CD14-positive monocyte (primary cell): ENCODE measurements around the gene DRC3. TPM values are rescaled to one million over a fixed set of nuclear protein-coding genes. Genes with fewer than 3 reads are reported as not detected.

Source experiments
- DNase-seq, 3 donors: peaks; one replicate each; pipeline ENCODE4 v3.0.0-alpha.2; 2011 to 2022
- H2AFZ ChIP-seq: 2 replicates; pipeline ENCODE4 v1.6.0; 2012; ENCODE audit warnings: mild to moderate bottlenecking, low read depth, low read length, inconsistent platforms; ENCODE audit not compliant: insufficient read depth, poor library complexity, severe bottlenecking
- H3K27ac ChIP-seq, 2 donors: 1 replicate in 1 of 2; 2 replicates in 1 of 2; pipeline ENCODE4 v1.5.1; 2012 to 2013; ENCODE audit warnings: low read length in 2 of 2, control low read depth in 1 of 2, inconsistent platforms in 1 of 2, low read depth in 1 of 2, mild to moderate bottlenecking in 1 of 2
- H3K27me3 ChIP-seq, 2 donors: one replicate each; pipeline versions ENCODE4 v1.6.0 to v1.6.1; 2011 to 2013; ENCODE audit warnings: low read length in 2 of 2; ENCODE audit not compliant: control insufficient read depth in 2 of 2, insufficient read depth in 2 of 2
- H3K36me3 ChIP-seq, 2 donors: replicated peaks in 1 of 2; 1 replicate in 1 of 2; 2 replicates in 1 of 2; pipeline versions ENCODE4 v1.5.1 to v1.6.1; 2012 to 2013; ENCODE audit warnings: low read length in 2 of 2, control low read depth in 1 of 2, inconsistent platforms in 1 of 2, mild to moderate bottlenecking in 1 of 2; ENCODE audit not compliant: insufficient read depth in 2 of 2, control insufficient read depth in 1 of 2
- H3K4me1 ChIP-seq, 2 donors: 1 replicate in 1 of 2; 2 replicates in 1 of 2; pipeline versions ENCODE4 v1.5.1 to v1.6.1; 2012 to 2013; ENCODE audit warnings: low read length in 2 of 2, control low read depth in 1 of 2, inconsistent platforms in 1 of 2, mild to moderate bottlenecking in 1 of 2, moderate library complexity in 1 of 2; ENCODE audit not compliant: insufficient read depth in 2 of 2, control insufficient read depth in 1 of 2
- H3K4me2 ChIP-seq: replicated peaks from 2 replicates; pipeline ENCODE3; 2012; ENCODE audit warnings: low read length, moderate library complexity, mild to moderate bottlenecking; ENCODE audit not compliant: poor library complexity, severe bottlenecking; ENCODE audit errors: extremely low read depth
- H3K4me3 ChIP-seq, 3 experiments: fragments of 200-600 bp in 1 of 3; sonication (generic) in 1 of 3; replicated peaks in 1 of 3; 1 replicate in 2 of 3; 2 replicates in 1 of 3; pipeline ENCODE4 v1.5.1; 2011 to 2013; ENCODE audit warnings: low read length in 3 of 3, mild to moderate bottlenecking in 3 of 3, control low read depth in 2 of 3, low read depth in 2 of 3, inconsistent platforms in 1 of 3, moderate library complexity in 1 of 3
- H3K79me2 ChIP-seq: 2 replicates; pipeline ENCODE4 v1.6.0; 2012; ENCODE audit warnings: mild to moderate bottlenecking, control low read depth, inconsistent platforms, low read length, moderate library complexity; ENCODE audit not compliant: insufficient read depth
- H3K9ac ChIP-seq: 2 replicates; pipeline ENCODE4 v1.6.0; 2017; ENCODE audit warnings: low read length, mild to moderate bottlenecking; ENCODE audit not compliant: insufficient read depth, poor library complexity, severe bottlenecking
- H3K9me3 ChIP-seq, 2 donors: replicated peaks in 1 of 2; 1 replicate in 1 of 2; 2 replicates in 1 of 2; pipeline versions ENCODE4 v1.5.1 to v1.6.1; 2012 to 2013; ENCODE audit warnings: low read length in 2 of 2, control low read depth in 1 of 2; ENCODE audit not compliant: control insufficient read depth in 1 of 2, insufficient read depth in 1 of 2
- H4K20me1 ChIP-seq: 2 replicates; pipeline ENCODE4 v1.6.0; 2012; ENCODE audit warnings: mild to moderate bottlenecking, low read length, control low read depth, moderate library complexity; ENCODE audit not compliant: insufficient read depth
- H3K27ac Mint-ChIP-seq, 7 donors: one replicate each; pipeline ENCODE4 v1.8.0; 2020; ENCODE audit warnings: mild to moderate bottlenecking in 7 of 7, mixed read lengths in 7 of 7, moderate library complexity in 6 of 7, inconsistent platforms in 2 of 7
- H3K27me3 Mint-ChIP-seq, 3 donors: one replicate each; pipeline ENCODE4 v1.8.0; 2021 to 2022; ENCODE audit warnings: low read depth in 3 of 3, mild to moderate bottlenecking in 3 of 3, mixed read lengths in 3 of 3, moderate library complexity in 3 of 3, inconsistent platforms in 1 of 3
- H3K36me3 Mint-ChIP-seq, 2 donors: one replicate each; pipeline ENCODE4 v1.8.0; 2020; ENCODE audit warnings: mixed read lengths in 2 of 2, inconsistent platforms in 1 of 2, mild to moderate bottlenecking in 1 of 2
- H3K4me1 Mint-ChIP-seq: one replicate; pipeline ENCODE4 v1.8.0; 2020; ENCODE audit warnings: mild to moderate bottlenecking, mixed read lengths
- H3K4me3 Mint-ChIP-seq, 2 donors: one replicate each; pipeline ENCODE4 v1.8.0; 2020; ENCODE audit warnings: mild to moderate bottlenecking in 2 of 2, mixed read lengths in 2 of 2, moderate library complexity in 1 of 2
- H3K9me3 Mint-ChIP-seq, 7 donors: one replicate each; pipeline ENCODE4 v1.8.0; 2020 to 2022; ENCODE audit warnings: mixed read lengths in 7 of 7, mild to moderate bottlenecking in 6 of 7, moderate library complexity in 6 of 7, inconsistent platforms in 2 of 7
- WGBS: methylation state at CpG from one replicate; pipeline ENCODE4 v1.1.5; 2013; ENCODE audit warnings: missing lambda C conversion rate; ENCODE audit not compliant: insufficient coverage; 5-methylcytosine and 5-hydroxymethylcytosine counted together
- intact Hi-C, 2 donors: fragments of 100-400 bp; cut with micrococcal nuclease; formaldehyde crosslinking; loops; one replicate each; pipeline versions ENCODE4 v1.15.0 to v1.15.1; 2023
- polyA plus RNA-seq, 3 donors: library from polyadenylated mRNA; depleted of rRNA in 1 of 3; unstranded in 2 of 3; stranded (reverse) in 1 of 3; fragments of 300-500 nt in 2 of 3; fragments of >200 nt in 1 of 3; fragmentation: Illumina TruSeq in 2 of 3; gene quantifications; 1 replicate in 2 of 3; 2 replicates in 1 of 3; pipeline ENCODE4 v1.2.3, GENCODE V29; 2012 to 2021
- TF ChIP-seq, protein P1 (sequence below): fragments of 200-600 bp; IDR thresholded peaks from one replicate; pipeline ENCODE4 v1.8.0; 2022; ENCODE audit warnings: antibody characterized with exemption, mild to moderate bottlenecking

The DRC3 gene
- polyA plus RNA-seq, 3 donors, result 0.23 to 0.58 (median 0.39) TPM

DNA sequence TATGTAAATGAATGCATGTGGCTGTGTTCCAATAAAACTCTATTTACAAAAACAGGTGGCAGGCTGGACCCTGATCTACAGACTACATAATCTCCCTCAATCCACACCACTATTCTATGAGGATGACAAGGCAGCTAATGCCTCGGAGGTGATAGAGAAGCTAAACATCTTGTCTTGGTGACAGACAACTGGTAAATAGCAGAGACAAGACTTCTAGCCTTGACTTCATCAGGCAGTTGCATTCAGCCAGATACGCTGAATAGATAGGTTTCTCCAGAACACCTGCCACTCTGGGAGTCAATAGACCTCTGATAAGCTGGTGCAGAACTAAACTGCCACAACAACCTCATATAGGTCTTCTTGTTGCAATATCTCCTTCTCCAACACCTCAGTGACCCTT is 63.0 kb downstream of the DRC3 start:
- intact Hi-C loops, result loop anchor here (5.0 to 10.0 kb wide), 5 partner anchors 147 to 353 kb away; partner anchors contain the start of genes ALKBH5 (in 1 of the 2) and RAI1 (in 1 of the 2)
- H3K4me3 Mint-ChIP-seq, result no peak overlapping the region
- H3K27ac Mint-ChIP-seq, result peak overlapping the region in 1 of 7 donors; percentile 49
- TF ChIP-seq, protein P1, sequence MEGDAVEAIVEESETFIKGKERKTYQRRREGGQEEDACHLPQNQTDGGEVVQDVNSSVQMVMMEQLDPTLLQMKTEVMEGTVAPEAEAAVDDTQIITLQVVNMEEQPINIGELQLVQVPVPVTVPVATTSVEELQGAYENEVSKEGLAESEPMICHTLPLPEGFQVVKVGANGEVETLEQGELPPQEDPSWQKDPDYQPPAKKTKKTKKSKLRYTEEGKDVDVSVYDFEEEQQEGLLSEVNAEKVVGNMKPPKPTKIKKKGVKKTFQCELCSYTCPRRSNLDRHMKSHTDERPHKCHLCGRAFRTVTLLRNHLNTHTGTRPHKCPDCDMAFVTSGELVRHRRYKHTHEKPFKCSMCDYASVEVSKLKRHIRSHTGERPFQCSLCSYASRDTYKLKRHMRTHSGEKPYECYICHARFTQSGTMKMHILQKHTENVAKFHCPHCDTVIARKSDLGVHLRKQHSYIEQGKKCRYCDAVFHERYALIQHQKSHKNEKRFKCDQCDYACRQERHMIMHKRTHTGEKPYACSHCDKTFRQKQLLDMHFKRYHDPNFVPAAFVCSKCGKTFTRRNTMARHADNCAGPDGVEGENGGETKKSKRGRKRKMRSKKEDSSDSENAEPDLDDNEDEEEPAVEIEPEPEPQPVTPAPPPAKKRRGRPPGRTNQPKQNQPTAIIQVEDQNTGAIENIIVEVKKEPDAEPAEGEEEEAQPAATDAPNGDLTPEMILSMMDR, result no peak
- WGBS, result 100% methylated on average over 2 of the region's 2 CpGs
- Histone ChIP-seq H3K4me3 (no peak overlapping the region), H3K79me2 (peaks cover 85% of the 10 kb centered on the region), H3K36me3 (peaks cover 0 to 8% of the 10 kb centered on the region in 2 donors), H3K27ac (no peak overlapping the region), H3K4me1 (peaks cover 44 to 58% of the 10 kb centered on the region in 2 donors), H3K9ac (no peak overlapping the region), H2AFZ (no peak overlapping the region), H4K20me1 (peaks cover 64% of the 10 kb centered on the region), H3K27me3 (no peaks in the 10 kb centered on the region), H3K9me3 (no peaks in the 10 kb centered on the region), H3K4me2 (no peak overlapping the region)
- H3K4me1 Mint-ChIP-seq, result peaks cover 56% of the 10 kb centered on the region
- peaks cover 2 to 17% of the 10 kb centered on the region in 2 donors for H3K36me3 Mint-ChIP-seq
- H3K27me3 Mint-ChIP-seq, result peaks cover 0 to 2% (median 0%) of the 10 kb centered on the region in 3 donors
- no peaks in the 10 kb centered on the region for H3K9me3 Mint-ChIP-seq
- no peak for DNase-seq

DNA sequence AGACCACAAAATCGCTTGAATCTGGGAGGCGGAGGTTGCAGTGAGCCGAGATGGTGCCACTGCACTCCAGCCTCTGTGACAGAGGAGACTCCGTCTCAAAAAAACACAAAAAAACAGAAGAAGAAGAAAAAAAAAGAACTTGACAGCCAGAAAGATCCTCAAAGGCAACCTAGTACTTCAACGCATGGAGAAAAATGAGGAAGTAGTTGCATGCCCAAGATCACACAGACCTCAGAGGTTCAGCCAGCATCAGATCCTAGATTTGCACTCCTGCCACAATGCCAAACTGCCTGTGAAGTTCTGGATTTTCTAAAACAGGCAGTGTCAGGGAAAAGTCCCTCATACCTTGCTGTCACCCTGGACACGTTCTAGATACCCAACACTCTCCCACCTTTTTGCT is 64.8 kb downstream of the DRC3 start:
- no peaks in the 10 kb centered on the region for H3K9me3 ChIP-seq
- peak overlapping the region; percentile 89 to 96 (median 93) for H3K27ac Mint-ChIP-seq
- H3K4me1 ChIP-seq, result peaks cover 43 to 52% of the 10 kb centered on the region in 2 donors
- peak overlapping the region; percentile 6 for H3K9ac ChIP-seq
- peaks cover 0 to 2% (median 0%) of the 10 kb centered on the region in 3 donors for H3K27me3 Mint-ChIP-seq
- peak overlapping the region in 2 of 3 experiments; percentile 63 to 98 for H3K4me3 ChIP-seq
- H4K20me1 ChIP-seq, result peaks cover 48% of the 10 kb centered on the region
- intact Hi-C loops, result loop anchor here (5.0 to 10.0 kb wide), 5 partner anchors 145 to 355 kb away; partner anchors contain the start of genes ALKBH5 (in 1 of the 2) and RAI1 (in 1 of the 2)
- H3K4me2 ChIP-seq, result peak overlapping the region; percentile 95
- H3K36me3 ChIP-seq, result peaks cover 0 to 8% of the 10 kb centered on the region in 2 donors
- no peaks in the 10 kb centered on the region for H3K9me3 Mint-ChIP-seq
- H3K79me2 ChIP-seq, result peaks cover 74% of the 10 kb centered on the region
- H3K4me3 Mint-ChIP-seq, result peak overlapping the region; percentile 89 to 100
- H3K27ac ChIP-seq, result peak overlapping the region; percentile 54 to 97
- peaks cover 61% of the 10 kb centered on the region for H3K4me1 Mint-ChIP-seq
- WGBS, result 0% methylated on average over 1 of the region's 6 CpGs
- H3K36me3 Mint-ChIP-seq, result peaks cover 4 to 17% of the 10 kb centered on the region in 2 donors
- DNase-seq, result peak; percentile 61 to 81 (median 78)
- TF ChIP-seq, protein P1, result no peak
- H3K27me3 ChIP-seq, result no peaks in the 10 kb centered on the region
- H2AFZ ChIP-seq, result no peak overlapping the region
